Lower leg skin (tissue), 4 donors: ENCODE results near the gene GPR55. TPM values are rescaled to one million over a fixed set of nuclear protein-coding genes. Genes with fewer than 3 reads are reported as not detected.

Experiments used
- DNase-seq, 2 donors: peaks; one replicate each; pipeline ENCODE4 v3.0.0-alpha.2; 2019; ENCODE audit warnings: low spot score in 2 of 2
- H3K4me3 ChIP-seq: fragments of 200-600 bp; sonication (generic); 2 replicates; pipeline ENCODE4 v1.5.1; 2017; ENCODE audit warnings: mild to moderate bottlenecking, low read depth; ENCODE audit not compliant: poor library complexity, severe bottlenecking
- CTCF ChIP-seq, 3 donors: fragments of 450-650 bp; IDR thresholded peaks; one replicate each; pipeline ENCODE4 v1.5.1; 2016; ENCODE audit warnings: antibody characterized with exemption in 3 of 3, mild to moderate bottlenecking in 3 of 3, moderate library complexity in 2 of 3
- POLR2A ChIP-seq, 2 donors: fragments of 450-650 bp; IDR thresholded peaks; one replicate each; pipeline ENCODE4 v1.6.1; 2016 to 2017; ENCODE audit warnings: antibody characterized with exemption in 2 of 2, mild to moderate bottlenecking in 1 of 2, moderate library complexity in 1 of 2
- WGBS, 2 donors: methylation state at CpG; one replicate each; pipeline ENCODE4 v1.1.5; 2018; 5-methylcytosine and 5-hydroxymethylcytosine counted together
- intact Hi-C: fragments of 100-400 bp; cut with DNase I; formaldehyde crosslinking; loops from one replicate; pipeline ENCODE4 v1.15.0; 2023; ENCODE audit warnings: low total_unique reads
- total RNA-seq, 4 donors: library from RNA; depleted of rRNA; stranded (reverse); fragments of >200 nt; gene quantifications; one replicate each; pipeline ENCODE4 v1.1.0, GENCODE V29; 2016

GPR55 gene
- total RNA-seq, 4 donors from 2014 or later, result 0.30 TPM; not detected in 3

- intact Hi-C loops, result no loop called here
- no peak overlapping the region for H3K4me3 ChIP-seq
- TF ChIP-seq POLR2A (IDR thresholded peaks at IDR 0.05) (no peak), CTCF (IDR thresholded peaks at IDR 0.05) (no peak)
- no peak for DNase-seq
Measured at GRCh38 chr2:230957756-230958391, 32.8 kb upstream of the GPR55 start.

DNA sequence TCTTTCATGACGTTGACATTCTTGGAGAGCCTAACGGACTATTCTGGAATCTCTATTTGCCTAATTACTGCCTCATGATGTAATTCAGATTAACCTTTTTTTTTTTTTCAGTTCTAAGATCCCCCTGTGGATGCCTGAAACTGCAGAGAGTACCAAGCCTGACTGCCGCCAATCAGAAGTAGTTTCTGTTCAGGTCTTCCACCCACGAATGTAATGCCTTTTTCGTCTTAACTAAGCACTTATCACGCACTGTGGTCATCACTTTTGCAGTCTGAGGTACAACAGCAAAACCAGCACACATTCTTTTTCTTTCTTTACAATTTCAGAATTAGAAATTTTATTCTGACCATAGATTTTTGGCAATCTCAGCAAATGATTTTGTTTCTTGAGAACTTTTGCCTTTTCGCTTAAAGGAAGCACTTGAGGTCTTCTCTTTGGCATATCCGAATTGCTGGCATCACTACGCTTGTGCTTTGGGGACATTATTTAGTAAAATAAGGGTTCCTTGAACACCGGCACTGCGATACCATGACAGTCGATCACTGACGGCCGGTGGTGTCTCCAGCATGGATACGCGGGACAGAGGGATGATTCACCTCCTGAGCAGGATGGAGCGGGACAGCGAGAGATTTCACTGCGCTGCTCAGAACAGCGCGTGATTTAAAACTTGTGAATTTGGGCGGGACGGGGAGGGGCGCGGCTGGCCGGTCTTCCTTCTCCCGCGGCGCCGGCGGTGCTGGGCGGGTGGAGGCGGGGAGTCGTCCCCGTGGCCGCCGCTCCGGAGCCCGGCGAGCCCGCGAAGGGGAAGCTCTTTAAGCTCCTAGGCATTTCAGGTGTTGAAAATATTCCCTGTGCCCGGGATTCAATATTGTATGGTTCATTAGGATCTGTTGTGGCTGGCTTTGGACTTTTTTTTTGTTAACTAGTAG lies 32.0 kb upstream of the GPR55 start:
- peak; percentile 42 to 90 for DNase-seq
- H3K4me3 ChIP-seq, result no peak overlapping the region
- WGBS, 2 donors, result 7 to 9% methylated on average over 35 to 43 of the region's 43 CpGs
- intact Hi-C loops, result no loop called here
- TF ChIP-seq POLR2A (IDR thresholded peaks at IDR 0.05) (no peak), CTCF (IDR thresholded peaks at IDR 0.05) (no peak)

GRCh38 chr2:230955163-230955737 lies 30.2 kb upstream of the GPR55 start:
- peak in 1 of 2 donors; percentile 3 for DNase-seq
- 89 to 93% methylated on average over 1 of the region's 1 CpG for WGBS, 2 donors
- no peak for TF ChIP-seq CTCF (IDR thresholded peaks at IDR 0.05)
- no peak for TF ChIP-seq POLR2A (IDR thresholded peaks at IDR 0.05)
- H3K4me3 ChIP-seq, result no peak overlapping the region
- intact Hi-C loops, result no loop called here

DNA sequence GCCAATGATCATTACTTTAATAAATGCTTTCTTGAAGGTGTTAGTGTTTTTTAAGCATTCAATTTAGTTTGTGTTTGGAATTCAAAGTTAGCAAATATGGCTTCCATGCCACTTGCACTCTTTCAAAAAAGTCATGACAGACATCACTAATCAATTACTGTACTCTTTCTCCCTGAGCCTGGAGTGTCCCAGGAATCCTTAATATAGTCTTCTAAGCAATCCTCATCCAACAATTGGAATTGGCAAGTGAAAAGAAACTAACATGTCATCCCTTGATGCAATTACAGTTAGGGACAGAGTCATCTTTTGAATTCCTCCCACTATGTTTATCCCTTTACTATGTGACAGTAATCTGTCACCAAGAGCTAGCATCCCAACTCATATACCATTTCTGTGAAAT lies 29.7 kb upstream of the GPR55 start:
- TF ChIP-seq CTCF (IDR thresholded peaks at IDR 0.05), result no peak
- TF ChIP-seq POLR2A (IDR thresholded peaks at IDR 0.05), result no peak
- DNase-seq, result no peak
- no peak overlapping the region for H3K4me3 ChIP-seq
- intact Hi-C loops, result no loop called here

DNA sequence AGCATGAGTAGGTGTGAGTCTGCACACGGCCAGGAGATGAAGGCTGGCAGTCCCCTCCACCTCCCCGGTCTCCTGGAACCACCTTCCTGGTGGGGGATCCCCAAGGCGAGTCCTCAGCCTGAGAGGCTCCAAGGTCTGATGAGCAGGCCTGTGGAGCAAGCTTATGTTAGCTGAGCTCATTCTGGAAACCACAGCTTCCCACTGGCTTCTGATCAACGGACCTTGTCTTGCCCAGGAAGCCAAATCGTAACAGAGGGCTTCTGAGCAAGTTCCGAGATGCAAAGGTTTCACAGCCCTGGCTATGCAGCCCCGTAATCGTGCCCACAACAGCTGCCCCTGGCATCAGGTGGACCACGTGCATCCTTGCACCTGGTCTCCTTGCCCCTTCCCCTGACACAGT lies 28.8 kb upstream of the GPR55 start:
- DNase-seq, result peak in 1 of 2 donors; percentile 59
- WGBS, 2 donors, result 72 to 76% methylated on average over 9 of the region's 9 CpGs
- TF ChIP-seq CTCF (IDR thresholded peaks at IDR 0.05) (no peak), POLR2A (IDR thresholded peaks at IDR 0.05) (no peak)
- H3K4me3 ChIP-seq, result no peak overlapping the region
- intact Hi-C loops, result no loop called here
